Testis (tissue), 2 donors: Measurements from ENCODE around the gene POFUT1.

Experiments used
- POLR2A ChIP-seq: fragments of 450-650 bp; IDR thresholded peaks from one replicate; pipeline ENCODE4 v1.6.1; 2017; ENCODE audit warnings: antibody characterized with exemption, mild to moderate bottlenecking, moderate library complexity
- TF ChIP-seq, protein P1 (sequence below), 3 experiments: fragments of 450-650 bp in 2 of 3; fragments of 200-600 bp in 1 of 3; sonication (generic) in 1 of 3; IDR thresholded peaks; one replicate each; pipeline ENCODE4 v1.5.1; 2016 to 2019; ENCODE audit warnings: antibody characterized with exemption in 3 of 3, mild to moderate bottlenecking in 2 of 3, moderate library complexity in 1 of 3

DNA sequence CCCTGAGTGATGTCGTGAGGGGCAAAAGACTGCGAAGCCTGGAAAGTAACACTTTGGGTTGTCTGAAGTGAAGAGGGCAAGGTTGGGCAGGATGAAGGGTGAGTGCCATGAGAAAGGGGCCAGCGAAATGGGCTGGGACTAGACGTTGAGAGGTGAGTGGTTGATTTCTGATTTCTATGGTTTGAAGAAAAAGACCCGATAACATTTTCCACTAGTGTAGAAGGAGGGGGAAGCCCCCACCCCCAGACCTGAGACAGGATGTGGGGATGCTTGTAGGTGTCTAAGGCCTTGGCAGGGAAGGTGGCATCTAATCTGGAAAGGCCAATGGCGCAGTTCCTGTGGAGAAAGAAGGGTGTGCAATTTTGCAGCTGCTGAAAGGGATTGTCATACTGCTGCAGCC lies 44.5 kb downstream of the POFUT1 start:
- TF ChIP-seq, protein P1, sequence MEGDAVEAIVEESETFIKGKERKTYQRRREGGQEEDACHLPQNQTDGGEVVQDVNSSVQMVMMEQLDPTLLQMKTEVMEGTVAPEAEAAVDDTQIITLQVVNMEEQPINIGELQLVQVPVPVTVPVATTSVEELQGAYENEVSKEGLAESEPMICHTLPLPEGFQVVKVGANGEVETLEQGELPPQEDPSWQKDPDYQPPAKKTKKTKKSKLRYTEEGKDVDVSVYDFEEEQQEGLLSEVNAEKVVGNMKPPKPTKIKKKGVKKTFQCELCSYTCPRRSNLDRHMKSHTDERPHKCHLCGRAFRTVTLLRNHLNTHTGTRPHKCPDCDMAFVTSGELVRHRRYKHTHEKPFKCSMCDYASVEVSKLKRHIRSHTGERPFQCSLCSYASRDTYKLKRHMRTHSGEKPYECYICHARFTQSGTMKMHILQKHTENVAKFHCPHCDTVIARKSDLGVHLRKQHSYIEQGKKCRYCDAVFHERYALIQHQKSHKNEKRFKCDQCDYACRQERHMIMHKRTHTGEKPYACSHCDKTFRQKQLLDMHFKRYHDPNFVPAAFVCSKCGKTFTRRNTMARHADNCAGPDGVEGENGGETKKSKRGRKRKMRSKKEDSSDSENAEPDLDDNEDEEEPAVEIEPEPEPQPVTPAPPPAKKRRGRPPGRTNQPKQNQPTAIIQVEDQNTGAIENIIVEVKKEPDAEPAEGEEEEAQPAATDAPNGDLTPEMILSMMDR (IDR thresholded peaks at IDR 0.05), result no peak
- TF ChIP-seq POLR2A, result no peak
